K562 (cell line): Measurements from ENCODE around the gene PEF1. TPM values are rescaled to one million over a fixed set of nuclear protein-coding genes. Genes with fewer than 3 reads are reported as not detected.

Experiments used
- DNMT1 ChIP-seq: fragments of 450-650 bp; IDR thresholded peaks from 2 replicates; pipeline ENCODE4 v1.6.1; 2016; ENCODE audit warnings: antibody characterized with exemption, mild to moderate bottlenecking
- ETV1 ChIP-seq: fragments of 450-650 bp; conservative IDR thresholded peaks from 2 replicates; pipeline ENCODE4 v1.6.1; 2016; ENCODE audit warnings: missing genetic modification characterization, control low read depth, low read depth, missing compliant biosample characterization
- FUS ChIP-seq: fragments of 200-400 bp; formaldehyde crosslinking; optimal IDR thresholded peaks from 2 replicates; pipeline ENCODE3; 2017; ENCODE audit warnings: low read depth, low read length
- NR3C1 ChIP-seq: sonication (generic); formaldehyde crosslinking; IDR thresholded peaks from 2 replicates; pipeline ENCODE4 v1.8.1; 2022; ENCODE audit warnings: missing genetic modification reagents
- POLR3A ChIP-seq: IDR thresholded peaks from 2 replicates; pipeline ENCODE4 v1.6.1; 2011; ENCODE audit warnings: borderline replicate concordance, mild to moderate bottlenecking, moderate library complexity; ENCODE audit not compliant: insufficient read length, insufficient read depth; ENCODE audit errors: extremely low read depth
- SMARCA4 ChIP-seq: fragments of 450-650 bp; IDR thresholded peaks from 2 replicates; pipeline ENCODE4 v1.6.1; 2016
- ZNF197 ChIP-seq: fragments of 200-800 bp; sonication (Bioruptor generic); IDR thresholded peaks from 2 replicates; pipeline ENCODE4 v1.6.1; 2016; ENCODE audit warnings: low read depth, missing genetic modification characterization, missing compliant biosample characterization
- polyA plus RNA-seq, 8 experiments: library from polyadenylated mRNA; depleted of rRNA in 4 of 8; stranded (reverse) in 5 of 8; unstranded in 3 of 8; fragments of >200 nt; fragmentation: Nextera tagmentation in 2 of 8; fragmentation: Illumina TruSeq in 1 of 8; extraction: Ambion mirVana in 2 of 8; extraction: Trizol in 1 of 8; gene quantifications; 2 replicates each; pipeline versions ENCODE4 v1.2.1 to v1.2.3, GENCODE V29; 2011 to 2014; ENCODE audit warnings: inconsistent platforms in 1 of 8, missing spikeins in 1 of 8
- total RNA-seq, 7 experiments: library from RNA; depleted of rRNA in 6 of 7; stranded (reverse); fragments of >200 nt in 6 of 7; fragmentation: Illumina TruSeq in 2 of 7; extraction: Trizol in 2 of 7; gene quantifications; 2 replicates each; pipeline versions ENCODE4 v1.2.1 to v1.2.3, GENCODE V29; 2011 to 2021; ENCODE audit warnings: low replicate concordance in 1 of 7
- TF ChIP-seq, protein P1 (sequence below): fragments of 250-450 bp; sonication (Bioruptor Pico); IDR thresholded peaks from 2 replicates; pipeline ENCODE4 v1.4.0; 2020; ENCODE audit warnings: mild to moderate bottlenecking, moderate library complexity
- TF ChIP-seq, protein P2 (sequence below): fragments of 200-600 bp; sonication (generic); IDR thresholded peaks from one replicate; pipeline ENCODE4 v1.6.1; 2012; ENCODE audit warnings: mild to moderate bottlenecking, low read depth, low read length, inconsistent platforms
- TF ChIP-seq, protein P3 (sequence below): fragments of 450-650 bp; IDR thresholded peaks from 2 replicates; pipeline ENCODE4 v1.6.1; 2016; ENCODE audit warnings: borderline replicate concordance

PEF1 gene
- total and polyA plus RNA-seq, 9 of the 15 experiments (the other 6 are each of a cell fraction or from before 2014, with no cell fraction given), result 26.3 to 95.5 (median 61.9) TPM

DNA sequence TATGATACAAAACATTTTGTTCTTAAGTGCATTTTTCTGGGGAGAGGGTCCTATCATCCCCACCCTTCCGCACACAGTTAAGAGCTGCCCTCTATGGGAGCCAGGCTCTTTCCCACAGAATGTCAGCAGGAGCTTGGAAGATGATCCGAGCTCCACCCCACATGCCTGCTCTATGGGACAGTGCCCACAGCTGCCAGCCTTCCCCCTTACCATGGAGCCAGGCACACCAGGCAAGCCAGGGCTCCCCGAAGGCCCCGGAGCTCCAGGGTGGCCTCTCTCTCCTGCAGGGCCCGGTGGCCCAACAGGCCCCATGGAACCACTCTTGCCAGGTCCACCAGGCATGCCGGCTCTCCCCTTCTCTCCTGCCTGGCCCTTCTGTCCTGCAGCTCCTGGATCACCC lies 10.4 kb upstream of the PEF1 start (continued):
- TF ChIP-seq, protein P1, sequence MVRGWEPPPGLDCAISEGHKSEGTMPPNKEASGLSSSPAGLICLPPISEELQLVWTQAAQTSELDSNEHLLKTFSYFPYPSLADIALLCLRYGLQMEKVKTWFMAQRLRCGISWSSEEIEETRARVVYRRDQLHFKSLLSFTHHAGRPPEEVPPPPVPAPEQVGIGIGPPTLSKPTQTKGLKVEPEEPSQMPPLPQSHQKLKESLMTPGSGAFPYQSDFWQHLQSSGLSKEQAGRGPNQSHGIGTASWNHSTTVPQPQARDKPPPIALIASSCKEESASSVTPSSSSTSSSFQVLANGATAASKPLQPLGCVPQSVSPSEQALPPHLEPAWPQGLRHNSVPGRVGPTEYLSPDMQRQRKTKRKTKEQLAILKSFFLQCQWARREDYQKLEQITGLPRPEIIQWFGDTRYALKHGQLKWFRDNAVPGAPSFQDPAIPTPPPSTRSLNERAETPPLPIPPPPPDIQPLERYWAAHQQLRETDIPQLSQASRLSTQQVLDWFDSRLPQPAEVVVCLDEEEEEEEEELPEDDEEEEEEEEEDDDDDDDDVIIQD (CRISPR knock-in tag), result no peak
- no peak for TF ChIP-seq SMARCA4
- no peak for TF ChIP-seq ETV1 (tag)
- TF ChIP-seq, protein P2, sequence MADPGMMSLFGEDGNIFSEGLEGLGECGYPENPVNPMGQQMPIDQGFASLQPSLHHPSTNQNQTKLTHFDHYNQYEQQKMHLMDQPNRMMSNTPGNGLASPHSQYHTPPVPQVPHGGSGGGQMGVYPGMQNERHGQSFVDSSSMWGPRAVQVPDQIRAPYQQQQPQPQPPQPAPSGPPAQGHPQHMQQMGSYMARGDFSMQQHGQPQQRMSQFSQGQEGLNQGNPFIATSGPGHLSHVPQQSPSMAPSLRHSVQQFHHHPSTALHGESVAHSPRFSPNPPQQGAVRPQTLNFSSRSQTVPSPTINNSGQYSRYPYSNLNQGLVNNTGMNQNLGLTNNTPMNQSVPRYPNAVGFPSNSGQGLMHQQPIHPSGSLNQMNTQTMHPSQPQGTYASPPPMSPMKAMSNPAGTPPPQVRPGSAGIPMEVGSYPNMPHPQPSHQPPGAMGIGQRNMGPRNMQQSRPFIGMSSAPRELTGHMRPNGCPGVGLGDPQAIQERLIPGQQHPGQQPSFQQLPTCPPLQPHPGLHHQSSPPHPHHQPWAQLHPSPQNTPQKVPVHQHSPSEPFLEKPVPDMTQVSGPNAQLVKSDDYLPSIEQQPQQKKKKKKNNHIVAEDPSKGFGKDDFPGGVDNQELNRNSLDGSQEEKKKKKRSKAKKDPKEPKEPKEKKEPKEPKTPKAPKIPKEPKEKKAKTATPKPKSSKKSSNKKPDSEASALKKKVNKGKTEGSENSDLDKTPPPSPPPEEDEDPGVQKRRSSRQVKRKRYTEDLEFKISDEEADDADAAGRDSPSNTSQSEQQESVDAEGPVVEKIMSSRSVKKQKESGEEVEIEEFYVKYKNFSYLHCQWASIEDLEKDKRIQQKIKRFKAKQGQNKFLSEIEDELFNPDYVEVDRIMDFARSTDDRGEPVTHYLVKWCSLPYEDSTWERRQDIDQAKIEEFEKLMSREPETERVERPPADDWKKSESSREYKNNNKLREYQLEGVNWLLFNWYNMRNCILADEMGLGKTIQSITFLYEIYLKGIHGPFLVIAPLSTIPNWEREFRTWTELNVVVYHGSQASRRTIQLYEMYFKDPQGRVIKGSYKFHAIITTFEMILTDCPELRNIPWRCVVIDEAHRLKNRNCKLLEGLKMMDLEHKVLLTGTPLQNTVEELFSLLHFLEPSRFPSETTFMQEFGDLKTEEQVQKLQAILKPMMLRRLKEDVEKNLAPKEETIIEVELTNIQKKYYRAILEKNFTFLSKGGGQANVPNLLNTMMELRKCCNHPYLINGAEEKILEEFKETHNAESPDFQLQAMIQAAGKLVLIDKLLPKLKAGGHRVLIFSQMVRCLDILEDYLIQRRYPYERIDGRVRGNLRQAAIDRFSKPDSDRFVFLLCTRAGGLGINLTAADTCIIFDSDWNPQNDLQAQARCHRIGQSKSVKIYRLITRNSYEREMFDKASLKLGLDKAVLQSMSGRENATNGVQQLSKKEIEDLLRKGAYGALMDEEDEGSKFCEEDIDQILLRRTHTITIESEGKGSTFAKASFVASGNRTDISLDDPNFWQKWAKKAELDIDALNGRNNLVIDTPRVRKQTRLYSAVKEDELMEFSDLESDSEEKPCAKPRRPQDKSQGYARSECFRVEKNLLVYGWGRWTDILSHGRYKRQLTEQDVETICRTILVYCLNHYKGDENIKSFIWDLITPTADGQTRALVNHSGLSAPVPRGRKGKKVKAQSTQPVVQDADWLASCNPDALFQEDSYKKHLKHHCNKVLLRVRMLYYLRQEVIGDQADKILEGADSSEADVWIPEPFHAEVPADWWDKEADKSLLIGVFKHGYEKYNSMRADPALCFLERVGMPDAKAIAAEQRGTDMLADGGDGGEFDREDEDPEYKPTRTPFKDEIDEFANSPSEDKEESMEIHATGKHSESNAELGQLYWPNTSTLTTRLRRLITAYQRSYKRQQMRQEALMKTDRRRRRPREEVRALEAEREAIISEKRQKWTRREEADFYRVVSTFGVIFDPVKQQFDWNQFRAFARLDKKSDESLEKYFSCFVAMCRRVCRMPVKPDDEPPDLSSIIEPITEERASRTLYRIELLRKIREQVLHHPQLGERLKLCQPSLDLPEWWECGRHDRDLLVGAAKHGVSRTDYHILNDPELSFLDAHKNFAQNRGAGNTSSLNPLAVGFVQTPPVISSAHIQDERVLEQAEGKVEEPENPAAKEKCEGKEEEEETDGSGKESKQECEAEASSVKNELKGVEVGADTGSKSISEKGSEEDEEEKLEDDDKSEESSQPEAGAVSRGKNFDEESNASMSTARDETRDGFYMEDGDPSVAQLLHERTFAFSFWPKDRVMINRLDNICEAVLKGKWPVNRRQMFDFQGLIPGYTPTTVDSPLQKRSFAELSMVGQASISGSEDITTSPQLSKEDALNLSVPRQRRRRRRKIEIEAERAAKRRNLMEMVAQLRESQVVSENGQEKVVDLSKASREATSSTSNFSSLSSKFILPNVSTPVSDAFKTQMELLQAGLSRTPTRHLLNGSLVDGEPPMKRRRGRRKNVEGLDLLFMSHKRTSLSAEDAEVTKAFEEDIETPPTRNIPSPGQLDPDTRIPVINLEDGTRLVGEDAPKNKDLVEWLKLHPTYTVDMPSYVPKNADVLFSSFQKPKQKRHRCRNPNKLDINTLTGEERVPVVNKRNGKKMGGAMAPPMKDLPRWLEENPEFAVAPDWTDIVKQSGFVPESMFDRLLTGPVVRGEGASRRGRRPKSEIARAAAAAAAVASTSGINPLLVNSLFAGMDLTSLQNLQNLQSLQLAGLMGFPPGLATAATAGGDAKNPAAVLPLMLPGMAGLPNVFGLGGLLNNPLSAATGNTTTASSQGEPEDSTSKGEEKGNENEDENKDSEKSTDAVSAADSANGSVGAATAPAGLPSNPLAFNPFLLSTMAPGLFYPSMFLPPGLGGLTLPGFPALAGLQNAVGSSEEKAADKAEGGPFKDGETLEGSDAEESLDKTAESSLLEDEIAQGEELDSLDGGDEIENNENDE, result no peak
- TF ChIP-seq DNMT1, result no peak
- TF ChIP-seq ZNF197 (CRISPR knock-in tag), result no peak
- TF ChIP-seq, protein P3, sequence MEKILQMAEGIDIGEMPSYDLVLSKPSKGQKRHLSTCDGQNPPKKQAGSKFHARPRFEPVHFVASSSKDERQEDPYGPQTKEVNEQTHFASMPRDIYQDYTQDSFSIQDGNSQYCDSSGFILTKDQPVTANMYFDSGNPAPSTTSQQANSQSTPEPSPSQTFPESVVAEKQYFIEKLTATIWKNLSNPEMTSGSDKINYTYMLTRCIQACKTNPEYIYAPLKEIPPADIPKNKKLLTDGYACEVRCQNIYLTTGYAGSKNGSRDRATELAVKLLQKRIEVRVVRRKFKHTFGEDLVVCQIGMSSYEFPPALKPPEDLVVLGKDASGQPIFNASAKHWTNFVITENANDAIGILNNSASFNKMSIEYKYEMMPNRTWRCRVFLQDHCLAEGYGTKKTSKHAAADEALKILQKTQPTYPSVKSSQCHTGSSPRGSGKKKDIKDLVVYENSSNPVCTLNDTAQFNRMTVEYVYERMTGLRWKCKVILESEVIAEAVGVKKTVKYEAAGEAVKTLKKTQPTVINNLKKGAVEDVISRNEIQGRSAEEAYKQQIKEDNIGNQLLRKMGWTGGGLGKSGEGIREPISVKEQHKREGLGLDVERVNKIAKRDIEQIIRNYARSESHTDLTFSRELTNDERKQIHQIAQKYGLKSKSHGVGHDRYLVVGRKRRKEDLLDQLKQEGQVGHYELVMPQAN, result no peak
- TF ChIP-seq FUS, result no peak
- TF ChIP-seq NR3C1 (CRISPR knock-in tag), result no peak
- TF ChIP-seq POLR3A, result no peak
